WTC11 (cell line): ENCODE measurements around the gene RPL11.

Source experiments
- CTCF ChIP-seq: fragments of 200-600 bp; IDR thresholded peaks from 2 replicates; pipeline ENCODE4 v1.8.0; 2022; ENCODE audit warnings: antibody characterized with exemption
- E2F4 ChIP-seq: sonication (generic); formaldehyde crosslinking; IDR thresholded peaks from 2 replicates; pipeline ENCODE4 v1.8.1; 2022; ENCODE audit warnings: low read depth, mild to moderate bottlenecking, moderate library complexity, missing genetic modification reagents, borderline replicate concordance
- ETV6 ChIP-seq: sonication (generic); formaldehyde crosslinking; IDR thresholded peaks from 2 replicates; pipeline ENCODE4 v1.8.1; 2022; ENCODE audit warnings: mild to moderate bottlenecking, missing genetic modification reagents
- IRF1 ChIP-seq: sonication (generic); formaldehyde crosslinking; IDR thresholded peaks from 2 replicates; pipeline ENCODE4 v1.8.0; 2023; ENCODE audit warnings: missing genetic modification reagents
- JUN ChIP-seq: sonication (generic); formaldehyde crosslinking; IDR thresholded peaks from 2 replicates; pipeline ENCODE4 v1.8.0; 2023; ENCODE audit warnings: mild to moderate bottlenecking, missing genetic modification reagents
- KAT7 ChIP-seq: sonication (generic); formaldehyde crosslinking; IDR thresholded peaks from 2 replicates; pipeline ENCODE4 v1.8.1; 2023; ENCODE audit warnings: missing genetic modification reagents, mild to moderate bottlenecking, borderline replicate concordance
- MAX ChIP-seq: sonication (generic); formaldehyde crosslinking; IDR thresholded peaks from 2 replicates; pipeline ENCODE4 v1.8.0; 2022; ENCODE audit warnings: mild to moderate bottlenecking, missing genetic modification reagents
- RELA ChIP-seq: sonication (generic); formaldehyde crosslinking; IDR thresholded peaks from 2 replicates; pipeline ENCODE4 v1.8.1; 2022; ENCODE audit warnings: missing genetic modification reagents, mild to moderate bottlenecking, borderline replicate concordance
- ZNF416 ChIP-seq: fragments of 250-450 bp; sonication (Bioruptor Pico); IDR thresholded peaks from 2 replicates; pipeline ENCODE4 v1.9.0; 2021; ENCODE audit warnings: mild to moderate bottlenecking, inconsistent platforms
- TF ChIP-seq, protein P1 (sequence below): sonication (generic); formaldehyde crosslinking; IDR thresholded peaks from 2 replicates; pipeline ENCODE4 v1.8.0; 2022; ENCODE audit warnings: missing genetic modification reagents

GRCh38 chr1:23719162-23719820, 27.7 kb downstream of the RPL11 start:
- TF ChIP-seq CTCF (no peak), KAT7 (no peak), ETV6 (CRISPR knock-in tag) (no peak), JUN (CRISPR knock-in tag) (no peak), E2F4 (CRISPR knock-in tag) (no peak), RELA (CRISPR knock-in tag) (no peak), MAX (CRISPR knock-in tag) (no peak), IRF1 (no peak), ZNF416 (CRISPR knock-in tag) (no peak)
- TF ChIP-seq, protein P1, sequence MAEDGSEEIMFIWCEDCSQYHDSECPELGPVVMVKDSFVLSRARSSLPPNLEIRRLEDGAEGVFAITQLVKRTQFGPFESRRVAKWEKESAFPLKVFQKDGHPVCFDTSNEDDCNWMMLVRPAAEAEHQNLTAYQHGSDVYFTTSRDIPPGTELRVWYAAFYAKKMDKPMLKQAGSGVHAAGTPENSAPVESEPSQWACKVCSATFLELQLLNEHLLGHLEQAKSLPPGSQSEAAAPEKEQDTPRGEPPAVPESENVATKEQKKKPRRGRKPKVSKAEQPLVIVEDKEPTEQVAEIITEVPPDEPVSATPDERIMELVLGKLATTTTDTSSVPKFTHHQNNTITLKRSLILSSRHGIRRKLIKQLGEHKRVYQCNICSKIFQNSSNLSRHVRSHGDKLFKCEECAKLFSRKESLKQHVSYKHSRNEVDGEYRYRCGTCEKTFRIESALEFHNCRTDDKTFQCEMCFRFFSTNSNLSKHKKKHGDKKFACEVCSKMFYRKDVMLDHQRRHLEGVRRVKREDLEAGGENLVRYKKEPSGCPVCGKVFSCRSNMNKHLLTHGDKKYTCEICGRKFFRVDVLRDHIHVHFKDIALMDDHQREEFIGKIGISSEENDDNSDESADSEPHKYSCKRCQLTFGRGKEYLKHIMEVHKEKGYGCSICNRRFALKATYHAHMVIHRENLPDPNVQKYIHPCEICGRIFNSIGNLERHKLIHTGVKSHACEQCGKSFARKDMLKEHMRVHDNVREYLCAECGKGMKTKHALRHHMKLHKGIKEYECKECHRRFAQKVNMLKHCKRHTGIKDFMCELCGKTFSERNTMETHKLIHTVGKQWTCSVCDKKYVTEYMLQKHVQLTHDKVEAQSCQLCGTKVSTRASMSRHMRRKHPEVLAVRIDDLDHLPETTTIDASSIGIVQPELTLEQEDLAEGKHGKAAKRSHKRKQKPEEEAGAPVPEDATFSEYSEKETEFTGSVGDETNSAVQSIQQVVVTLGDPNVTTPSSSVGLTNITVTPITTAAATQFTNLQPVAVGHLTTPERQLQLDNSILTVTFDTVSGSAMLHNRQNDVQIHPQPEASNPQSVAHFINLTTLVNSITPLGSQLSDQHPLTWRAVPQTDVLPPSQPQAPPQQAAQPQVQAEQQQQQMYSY (CRISPR knock-in tag): no peak
